NCI-H1105 treated with DMSO at 0.1 percent for 48 hours (cell line): ENCODE measurements around the gene MARK2.

Experiments used
- DNase-seq: peaks from one replicate; lab custom pipeline; 2025; lab: John Stamatoyannopoulos, UW

MARK2 gene

GRCh38 chr11:63829823-63830489, 9.0 kb upstream of the MARK2 start:
- no peak for DNase-seq

DNA sequence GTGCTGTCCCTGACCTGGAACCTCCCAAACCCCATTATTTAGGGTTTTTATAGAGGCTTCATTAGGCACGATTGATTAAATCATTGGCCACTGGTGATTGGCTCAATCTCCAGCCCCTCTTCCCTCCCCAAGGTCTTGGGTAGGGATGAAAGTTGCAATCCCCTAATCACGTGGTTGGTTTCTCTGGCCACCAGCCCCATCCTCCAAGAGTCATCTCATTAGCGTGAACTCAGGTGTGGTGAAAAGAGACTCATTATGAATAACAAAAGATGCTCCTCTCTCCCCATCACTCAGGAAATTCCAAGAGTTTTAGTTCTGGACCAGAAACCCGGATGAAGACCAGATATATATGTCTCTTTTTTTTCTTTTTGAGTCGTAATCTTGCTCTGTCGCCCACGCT, 7.6 kb upstream of the MARK2 start:
- no peak for DNase-seq

- DNase-seq, result no peak
These were observed 6.6 kb upstream of the MARK2 start for GRCh38 chr11:63832336-63832735.

GRCh38 chr11:63833048-63833447, 5.9 kb upstream of the MARK2 start:
- DNase-seq, result no peak

GRCh38 chr11:63834535-63835157, 4.3 kb upstream of the MARK2 start:
- no peak for DNase-seq

- no peak for DNase-seq
These were observed 3.8 kb upstream of the MARK2 start for GRCh38 chr11:63835158-63835545.

DNA sequence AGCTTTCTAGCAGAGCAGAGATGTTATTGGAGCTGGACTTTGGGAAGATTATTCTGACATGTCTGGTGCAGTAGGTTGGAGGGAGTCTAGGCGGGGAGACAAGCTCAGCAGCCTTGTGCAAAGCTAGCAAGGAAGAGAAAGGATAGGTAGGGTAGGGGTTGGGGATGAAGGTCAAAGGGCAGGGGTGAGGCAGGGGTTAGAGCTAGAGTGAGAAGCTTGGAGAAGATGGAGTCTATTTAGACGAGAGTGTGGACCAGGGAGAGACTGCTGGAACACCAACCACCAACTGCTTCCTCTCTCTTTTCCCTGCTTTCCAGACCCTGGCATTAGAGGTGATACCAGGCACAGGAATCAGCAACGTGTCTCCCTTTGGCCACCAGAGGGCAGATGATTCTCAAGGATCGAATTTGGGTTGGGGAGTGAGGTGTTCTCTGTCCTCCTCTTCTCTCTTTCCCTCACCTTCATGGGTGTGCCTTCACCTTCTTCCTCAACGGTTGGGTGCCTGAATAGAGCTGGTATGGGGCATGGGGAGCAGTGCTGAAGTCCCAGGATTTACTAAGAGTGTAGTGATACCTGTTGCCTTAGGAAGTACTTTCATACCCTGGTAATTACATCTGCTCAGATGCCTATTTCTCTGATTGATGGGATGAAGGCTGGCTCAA, 1.8 kb upstream of the MARK2 start:
- DNase-seq, result peak; percentile 80

- DNase-seq, result no peak
These were observed 1.2 kb upstream of the MARK2 start for GRCh38 chr11:63837739-63838138.

GRCh38 chr11:63838150-63838677, 696 bp upstream of the MARK2 start:
- no peak for DNase-seq

- DNase-seq, result no peak
These were observed 822 bp downstream of the MARK2 start for GRCh38 chr11:63839508-63840355.

DNA sequence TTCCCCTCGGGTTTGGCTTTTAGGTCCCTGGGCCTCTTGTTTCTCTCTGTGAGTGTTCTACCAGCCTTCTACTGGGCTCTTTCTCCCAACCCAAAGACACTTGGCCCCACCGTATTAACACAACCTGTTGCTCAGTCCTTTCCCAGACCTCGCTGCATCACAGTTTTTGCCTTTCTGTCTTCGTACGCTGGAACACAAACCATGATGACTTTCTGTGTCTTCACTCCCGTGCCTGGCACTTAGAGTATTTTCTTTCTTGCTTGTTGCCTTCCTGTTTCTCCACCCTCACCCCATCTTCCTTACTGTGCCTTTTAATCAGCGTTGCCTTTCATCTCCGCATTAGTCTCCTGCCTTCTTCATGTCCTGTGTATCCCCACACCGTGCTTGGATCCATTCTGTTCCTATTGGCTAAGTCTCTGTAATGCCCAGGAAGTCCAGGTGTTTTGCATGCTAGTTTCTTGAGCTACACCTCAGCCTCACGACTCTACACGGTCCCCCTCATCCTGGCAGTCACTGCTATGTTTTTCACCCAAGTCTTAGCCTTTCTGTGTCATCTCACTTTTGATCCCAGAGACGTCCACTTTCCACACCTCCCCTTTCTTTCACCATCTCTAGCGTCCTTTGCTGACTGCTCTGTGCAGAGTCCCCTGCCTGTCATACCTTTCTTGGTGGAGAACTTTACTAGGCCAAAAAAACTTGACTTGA, 1.6 kb downstream of the MARK2 start:
- no peak for DNase-seq

GRCh38 chr11:63841554-63841953, 2.6 kb downstream of the MARK2 start:
- DNase-seq, result no peak

- DNase-seq, result no peak
These were observed 4.1 kb downstream of the MARK2 start for GRCh38 chr11:63843041-63843440.

DNA sequence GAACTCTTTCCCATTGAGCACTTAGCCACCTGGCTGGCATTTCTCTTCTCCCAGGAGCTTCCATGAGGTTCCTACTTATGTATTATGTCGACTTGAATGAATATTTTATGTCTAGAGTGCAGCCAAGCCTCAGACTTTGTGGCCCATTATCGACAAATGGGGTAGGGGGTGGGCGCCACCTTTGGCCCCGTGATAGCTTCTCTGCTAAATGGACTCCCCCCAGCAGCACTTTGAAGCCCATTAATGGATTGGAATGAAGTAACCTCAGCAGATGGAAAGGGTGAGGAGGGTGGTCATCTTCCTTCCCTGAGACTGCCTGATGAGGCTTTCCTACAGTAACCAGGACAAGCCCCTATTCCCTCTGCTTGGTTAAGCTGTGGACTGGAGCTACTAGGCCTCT, 5.9 kb downstream of the MARK2 start:
- no peak for DNase-seq

DNA sequence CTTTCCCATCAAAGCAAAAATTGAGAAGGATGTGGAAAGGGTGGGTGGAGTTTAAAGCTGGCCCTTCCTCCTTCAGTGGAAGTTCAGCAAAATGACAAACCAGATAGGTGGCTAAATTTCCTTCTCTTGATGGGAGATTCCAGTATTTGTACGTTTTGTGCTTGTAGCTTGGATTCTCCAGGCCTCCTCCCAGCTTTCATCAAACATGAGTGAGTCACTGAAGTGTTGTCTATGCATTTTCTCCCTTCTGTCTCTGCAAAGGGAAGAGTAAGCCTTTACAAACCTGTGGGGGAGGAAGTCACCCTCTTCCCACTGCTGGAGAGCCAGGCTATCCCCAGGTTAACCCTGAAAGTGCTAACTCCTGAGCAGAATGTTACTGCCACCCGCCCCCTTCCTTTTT, 6.4 kb downstream of the MARK2 start:
- no peak for DNase-seq

DNA sequence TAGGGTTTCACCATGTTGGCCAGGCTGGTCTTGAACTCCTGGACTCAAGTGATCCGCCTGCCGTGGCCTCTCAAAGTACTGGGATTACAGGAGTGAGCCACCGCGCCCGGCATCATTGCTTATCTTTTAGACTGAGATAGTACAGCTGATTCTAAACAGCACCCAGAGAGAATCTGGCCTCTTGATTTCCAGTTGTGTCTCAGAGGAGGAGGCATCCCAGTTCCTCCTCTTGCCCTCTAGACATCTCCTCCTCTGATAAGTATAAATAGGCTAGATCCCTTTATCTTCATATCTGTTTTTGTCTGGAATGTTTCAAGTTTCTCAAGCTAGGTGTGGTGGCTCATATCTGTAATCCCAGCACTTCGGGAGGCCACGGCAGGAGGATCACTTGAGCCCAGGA, 7.0 kb downstream of the MARK2 start:
- no peak for DNase-seq

- no peak for DNase-seq
These were observed 8.0 kb downstream of the MARK2 start for GRCh38 chr11:63846897-63847296.

GRCh38 chr11:63847363-63847762, 8.5 kb downstream of the MARK2 start:
- peak; percentile 16 for DNase-seq

DNA sequence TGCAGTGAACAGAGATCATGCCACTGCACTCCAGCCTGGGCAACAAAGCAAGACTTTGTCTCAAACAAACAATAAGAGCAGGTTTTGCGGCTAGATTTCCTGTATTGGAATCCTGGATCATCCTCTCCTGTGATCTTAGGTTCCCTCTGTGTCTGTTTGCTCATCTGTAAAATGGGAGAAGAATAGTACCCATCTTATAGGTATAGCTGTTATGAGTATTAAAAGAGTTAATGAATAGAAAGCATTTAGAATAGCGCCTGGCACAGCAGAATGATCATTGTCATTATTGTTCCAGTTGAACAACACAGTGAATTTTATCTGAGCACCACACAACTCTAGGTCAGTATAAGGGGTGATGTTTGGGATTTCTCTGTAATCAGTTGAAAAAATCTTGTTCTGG, 10.8 kb downstream of the MARK2 start:
- no peak for DNase-seq

DNA sequence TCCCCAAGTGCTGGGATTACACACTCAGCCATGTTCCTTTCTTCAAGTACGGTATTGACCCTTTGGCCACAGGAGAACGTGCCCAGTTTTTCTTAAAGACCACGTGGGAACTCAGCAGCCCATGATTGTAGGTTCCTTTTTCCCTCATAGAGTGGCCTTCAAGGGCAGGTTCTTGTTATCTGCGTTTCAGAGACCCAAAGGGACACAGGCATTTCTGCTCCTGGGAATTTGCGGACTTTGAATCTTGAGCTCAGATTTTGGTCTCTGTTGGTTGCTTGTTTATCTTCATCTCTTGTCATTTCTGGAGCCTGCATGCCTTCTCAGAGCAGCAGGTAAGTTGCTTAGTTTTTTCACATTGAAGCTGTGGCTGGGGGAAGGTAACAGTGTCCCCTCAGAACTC, 12.0 kb downstream of the MARK2 start:
- DNase-seq, result no peak

DNA sequence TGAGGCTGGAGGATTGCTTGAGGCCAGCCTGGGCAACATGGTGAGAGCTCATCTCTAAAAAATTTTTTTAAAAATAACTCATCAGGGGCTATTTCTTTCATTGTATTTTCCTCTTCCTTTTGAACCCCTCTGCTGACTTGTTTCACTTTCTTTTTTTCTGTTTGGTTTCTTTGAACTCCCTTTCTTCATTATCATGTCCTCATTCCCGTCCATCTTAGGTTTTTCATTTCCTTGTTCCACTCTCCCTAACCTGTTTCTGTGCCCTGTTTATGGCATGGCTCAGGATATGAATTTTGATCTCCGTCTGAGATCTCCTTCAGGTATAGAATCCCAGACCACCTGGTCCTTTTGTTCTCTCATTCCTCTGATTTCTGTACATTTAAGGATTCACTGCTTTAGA, 12.5 kb downstream of the MARK2 start:
- no peak for DNase-seq

GRCh38 chr11:63853476-63853875, 14.6 kb downstream of the MARK2 start:
- no peak for DNase-seq
